ENCODE data around the gene MAPK12.

MAPK12 gene

GRCh38 chr22:50257041-50257440 is 4.4 kb downstream of the MAPK12 start:
- peaks cover 29% of the 10 kb centered on the region for H3K36me3 ChIP-seq (ENCODE audit: control insufficient read depth, insufficient read depth, low read length)
- H3K4me3 ChIP-seq (ENCODE audit: extremely low read depth, insufficient read depth, low read length, poor library complexity, severe bottlenecking) = no peak overlapping the region
- H3K27ac ChIP-seq (ENCODE audit: low read depth, low read length, severe bottlenecking) = no peak overlapping the region
- H3K4me1 ChIP-seq (ENCODE audit: control insufficient read depth, insufficient read depth, low read length, poor library complexity, severe bottlenecking) = peaks cover 3% of the 10 kb centered on the region
- H3K9me3 ChIP-seq (ENCODE audit: control insufficient read depth, low read length) = no peaks in the 10 kb centered on the region
- WGBS, 2 experiments (ENCODE audit: insufficient coverage in 2 of 2) = 92 to 94% methylated on average over 13 to 14 of the region's 16 CpGs

GRCh38 chr22:50256258-50256862 is 5.1 kb downstream of the MAPK12 start:
- no peaks in the 10 kb centered on the region for H3K9me3 ChIP-seq (ENCODE audit: control insufficient read depth, low read length)
- WGBS, 2 experiments (ENCODE audit: insufficient coverage in 2 of 2) = 96 to 97% methylated on average over 6 to 10 of the region's 12 CpGs

GRCh38 chr22:50255607-50256006 is 5.9 kb downstream of the MAPK12 start:
- Histone ChIP-seq H3K4me1 (ENCODE audit: control insufficient read depth, insufficient read depth, low read length, poor library complexity, severe bottlenecking) (peaks cover 3% of the 10 kb centered on the region), H3K9me3 (ENCODE audit: control insufficient read depth, low read length) (no peaks in the 10 kb centered on the region), H3K36me3 (ENCODE audit: control insufficient read depth, insufficient read depth, low read length) (peaks cover 29% of the 10 kb centered on the region), H3K27ac (ENCODE audit: low read depth, low read length, severe bottlenecking) (no peak overlapping the region), H3K4me3 (ENCODE audit: extremely low read depth, insufficient read depth, low read length, poor library complexity, severe bottlenecking) (no peak overlapping the region)
- 96 to 97% methylated on average over 7 to 14 of the region's 17 CpGs for WGBS, 2 experiments (ENCODE audit: insufficient coverage in 2 of 2)

More at GRCh38 chr22:50256258-50256862, 5.1 kb downstream of the MAPK12 start:
- Histone ChIP-seq H3K27ac (ENCODE audit: low read depth, low read length, severe bottlenecking) (no peak overlapping the region), H3K4me3 (ENCODE audit: extremely low read depth, insufficient read depth, low read length, poor library complexity, severe bottlenecking) (no peak overlapping the region), H3K4me1 (ENCODE audit: control insufficient read depth, insufficient read depth, low read length, poor library complexity, severe bottlenecking) (peaks cover 3% of the 10 kb centered on the region), H3K36me3 (ENCODE audit: control insufficient read depth, insufficient read depth, low read length) (peaks cover 29% of the 10 kb centered on the region)

GRCh38 chr22:50255099-50255498 is 6.4 kb downstream of the MAPK12 start:
- peaks cover 3% of the 10 kb centered on the region for H3K4me1 ChIP-seq (ENCODE audit: control insufficient read depth, insufficient read depth, low read length, poor library complexity, severe bottlenecking)
- peaks cover 29% of the 10 kb centered on the region for H3K36me3 ChIP-seq (ENCODE audit: control insufficient read depth, insufficient read depth, low read length)
- no peaks in the 10 kb centered on the region for H3K9me3 ChIP-seq (ENCODE audit: control insufficient read depth, low read length)
- 89 to 93% methylated on average over 16 to 19 of the region's 19 CpGs for WGBS, 2 experiments (ENCODE audit: insufficient coverage in 2 of 2)
- H3K27ac ChIP-seq (ENCODE audit: low read depth, low read length, severe bottlenecking) = no peak overlapping the region
- H3K4me3 ChIP-seq (ENCODE audit: extremely low read depth, insufficient read depth, low read length, poor library complexity, severe bottlenecking) = no peak overlapping the region

GRCh38 chr22:50253941-50254340 is 7.5 kb downstream of the MAPK12 start:
- Histone ChIP-seq H3K9me3 (ENCODE audit: control insufficient read depth, low read length) (no peaks in the 10 kb centered on the region), H3K4me1 (ENCODE audit: control insufficient read depth, insufficient read depth, low read length, poor library complexity, severe bottlenecking) (peaks cover 7% of the 10 kb centered on the region), H3K36me3 (ENCODE audit: control insufficient read depth, insufficient read depth, low read length) (peaks cover 29% of the 10 kb centered on the region), H3K4me3 (ENCODE audit: extremely low read depth, insufficient read depth, low read length, poor library complexity, severe bottlenecking) (no peak overlapping the region), H3K27ac (ENCODE audit: low read depth, low read length, severe bottlenecking) (no peak overlapping the region)
- WGBS, 2 experiments (ENCODE audit: insufficient coverage in 2 of 2) = 85 to 91% methylated on average over 8 of the region's 8 CpGs

GRCh38 chr22:50253046-50253915 is 8.2 kb downstream of the MAPK12 start:
- Histone ChIP-seq H3K9me3 (ENCODE audit: control insufficient read depth, low read length) (no peaks in the 10 kb centered on the region), H3K4me1 (ENCODE audit: control insufficient read depth, insufficient read depth, low read length, poor library complexity, severe bottlenecking) (peaks cover 7% of the 10 kb centered on the region), H3K27ac (ENCODE audit: low read depth, low read length, severe bottlenecking) (no peak overlapping the region), H3K4me3 (ENCODE audit: extremely low read depth, insufficient read depth, low read length, poor library complexity, severe bottlenecking) (no peak overlapping the region), H3K36me3 (ENCODE audit: control insufficient read depth, insufficient read depth, low read length) (peaks cover 29% of the 10 kb centered on the region)
- 94 to 95% methylated on average over 17 to 21 of the region's 22 CpGs for WGBS, 2 experiments (ENCODE audit: insufficient coverage in 2 of 2)

GRCh38 chr22:50252082-50253045 is 9.1 kb downstream of the MAPK12 start:
- H3K4me3 ChIP-seq (ENCODE audit: extremely low read depth, insufficient read depth, low read length, poor library complexity, severe bottlenecking) = no peak overlapping the region

GRCh38 chr22:50251477-50252081 is 9.9 kb downstream of the MAPK12 start:
- Histone ChIP-seq H3K9me3 (ENCODE audit: control insufficient read depth, low read length) (no peaks in the 10 kb centered on the region), H3K4me1 (ENCODE audit: control insufficient read depth, insufficient read depth, low read length, poor library complexity, severe bottlenecking) (peaks cover 7% of the 10 kb centered on the region), H3K27ac (ENCODE audit: low read depth, low read length, severe bottlenecking) (no peak overlapping the region), H3K4me3 (ENCODE audit: extremely low read depth, insufficient read depth, low read length, poor library complexity, severe bottlenecking) (peak overlapping the region; percentile 72), H3K36me3 (ENCODE audit: control insufficient read depth, insufficient read depth, low read length) (peaks cover 24% of the 10 kb centered on the region)
- WGBS, 2 experiments (ENCODE audit: insufficient coverage in 2 of 2) = 15 to 23% methylated on average over 32 to 34 of the region's 36 CpGs

More at GRCh38 chr22:50252082-50253045, 9.1 kb downstream of the MAPK12 start:
- Histone ChIP-seq H3K9me3 (ENCODE audit: control insufficient read depth, low read length) (no peaks in the 10 kb centered on the region), H3K36me3 (ENCODE audit: control insufficient read depth, insufficient read depth, low read length) (peaks cover 23% of the 10 kb centered on the region), H3K27ac (ENCODE audit: low read depth, low read length, severe bottlenecking) (no peak overlapping the region), H3K4me1 (ENCODE audit: control insufficient read depth, insufficient read depth, low read length, poor library complexity, severe bottlenecking) (peaks cover 7% of the 10 kb centered on the region)
- WGBS, 2 experiments (ENCODE audit: insufficient coverage in 2 of 2) = 69 to 72% methylated on average over 19 to 21 of the region's 25 CpGs

- WGBS, 2 experiments (ENCODE audit: insufficient coverage in 2 of 2) = 2% methylated on average over 62 to 81 of the region's 81 CpGs
- Histone ChIP-seq H3K4me1 (ENCODE audit: control insufficient read depth, insufficient read depth, low read length, poor library complexity, severe bottlenecking) (peaks cover 7% of the 10 kb centered on the region), H3K36me3 (ENCODE audit: control insufficient read depth, insufficient read depth, low read length) (peaks cover 29% of the 10 kb centered on the region), H3K9me3 (ENCODE audit: control insufficient read depth, low read length) (no peaks in the 10 kb centered on the region), H3K4me3 (ENCODE audit: extremely low read depth, insufficient read depth, low read length, poor library complexity, severe bottlenecking) (peak within 1 kb of the TSS; percentile 72), H3K27ac (ENCODE audit: low read depth, low read length, severe bottlenecking) (peak within 1 kb of the TSS; percentile 71)
Measured at GRCh38 chr22:50250555-50251476, 10.7 kb downstream of the MAPK12 start, which contains the start of gene HDAC10. Gene HDAC10, minus strand, starts transcription at chr22:50251265. Its CDS starts 233 bp downstream, at chr22:50251032.

All from mesodermal cell (in vitro differentiated cells).